HG03139 (cell line): ENCODE measurements around the gene OTUD4.
"Not testable (repeated sequence)": the region's sequence is repeated elsewhere in the genome, so short reads cannot be mapped to it uniquely, and the experiment has no call there.

Experiments
- ATAC-seq: cut with Tn5 transposase; IDR thresholded peaks from one replicate; pipeline ENCODE4 v1.9.1; 2021; ENCODE audit not compliant: unreplicated experiment

Gene OTUD4

GRCh38 chr4:145179281-145179860 lies 1.0 kb downstream of the OTUD4 start:
- ATAC-seq, result peak; percentile 43

GRCh38 chr4:145178740-145179280 lies 1.6 kb downstream of the OTUD4 start:
- no peak for ATAC-seq

- no peak for ATAC-seq
Observed at GRCh38 chr4:145177906-145178538, 2.4 kb downstream of the OTUD4 start.

GRCh38 chr4:145177511-145177905 lies 2.9 kb downstream of the OTUD4 start:
- ATAC-seq, result no peak

- no peak for ATAC-seq
Observed at GRCh38 chr4:145176641-145177432, 3.6 kb downstream of the OTUD4 start.

- ATAC-seq, result no peak
Observed at GRCh38 chr4:145171911-145172310, 8.5 kb downstream of the OTUD4 start.

- ATAC-seq, result no peak
Observed at GRCh38 chr4:145170223-145170622, 10.2 kb downstream of the OTUD4 start.

GRCh38 chr4:145168581-145169187 lies 11.7 kb downstream of the OTUD4 start:
- ATAC-seq, result no peak

- no peak for ATAC-seq
Observed at GRCh38 chr4:145167887-145168286, 12.5 kb downstream of the OTUD4 start.

GRCh38 chr4:145161549-145161948 lies 18.8 kb downstream of the OTUD4 start:
- no peak for ATAC-seq

- no peak for ATAC-seq
Observed at GRCh38 chr4:145156986-145157385, 23.4 kb downstream of the OTUD4 start.

- ATAC-seq, result no peak
Observed at GRCh38 chr4:145155268-145155870, 25.0 kb downstream of the OTUD4 start.

GRCh38 chr4:145154573-145154972 lies 25.8 kb downstream of the OTUD4 start:
- ATAC-seq, result peak; percentile 78

GRCh38 chr4:145153904-145154298 lies 26.5 kb downstream of the OTUD4 start:
- ATAC-seq, result no peak

- ATAC-seq, result no peak
Observed at GRCh38 chr4:145153181-145153903, 27.0 kb downstream of the OTUD4 start.

- ATAC-seq, result no peak
Observed at GRCh38 chr4:145148980-145149379, 31.4 kb downstream of the OTUD4 start.

- ATAC-seq, result not testable (repeated sequence)
Observed at GRCh38 chr4:145136219-145136618, 44.2 kb downstream of the OTUD4 start.

GRCh38 chr4:145132511-145133098 lies 47.8 kb downstream of the OTUD4 start:
- peak; percentile 71 for ATAC-seq

GRCh38 chr4:145131848-145132247 lies 48.5 kb downstream of the OTUD4 start:
- no peak for ATAC-seq

- no peak for ATAC-seq
Observed at GRCh38 chr4:145130788-145131399, 49.5 kb downstream of the OTUD4 start.
